ENCODE results near the gene MYT1.
"Not testable (repeated sequence)": the region's sequence is repeated elsewhere in the genome, so short reads cannot be mapped to it uniquely, and the experiment has no call there.

MYT1 gene

GRCh38 chr20:64167676-64168075 is 3.4 kb downstream of the MYT1 start:
- DNase-seq (ENCODE audit: low read depth in 2 of 2): no peak

GRCh38 chr20:64168381-64169090 is 4.3 kb downstream of the MYT1 start:
- DNase-seq (ENCODE audit: low read depth in 2 of 2): no peak

- DNase-seq (ENCODE audit: low read depth in 2 of 2): no peak
Observed at GRCh38 chr20:64169091-64169560, 4.9 kb downstream of the MYT1 start.

- no peak for DNase-seq (ENCODE audit: low read depth in 2 of 2)
Observed at GRCh38 chr20:64171211-64171610, 7.0 kb downstream of the MYT1 start.

DNA sequence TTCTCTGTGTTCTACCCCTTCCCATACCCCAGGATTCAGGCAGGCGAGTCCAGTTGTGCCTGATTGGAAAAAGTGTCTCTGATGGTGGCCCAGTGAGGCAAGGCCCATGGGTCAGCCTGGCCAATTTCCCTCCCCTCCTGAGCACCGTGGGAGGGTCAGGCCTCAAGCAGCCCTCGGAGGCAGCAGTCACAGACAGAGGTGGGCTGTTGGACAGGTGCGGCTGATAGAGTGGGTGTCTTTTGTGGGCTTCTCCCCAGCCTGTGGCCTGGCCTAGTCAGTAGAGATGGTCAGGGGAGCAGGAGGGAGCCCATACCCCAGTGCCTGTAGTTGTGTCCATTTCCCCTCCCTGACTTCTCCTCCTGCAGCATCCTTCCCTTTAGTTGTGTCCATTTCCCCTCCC is 8.9 kb downstream of the MYT1 start:
- no peak for DNase-seq (ENCODE audit: low read depth in 2 of 2)

- DNase-seq (ENCODE audit: low read depth in 2 of 2): no peak
Observed at GRCh38 chr20:64176551-64176950, 12.3 kb downstream of the MYT1 start.

DNA sequence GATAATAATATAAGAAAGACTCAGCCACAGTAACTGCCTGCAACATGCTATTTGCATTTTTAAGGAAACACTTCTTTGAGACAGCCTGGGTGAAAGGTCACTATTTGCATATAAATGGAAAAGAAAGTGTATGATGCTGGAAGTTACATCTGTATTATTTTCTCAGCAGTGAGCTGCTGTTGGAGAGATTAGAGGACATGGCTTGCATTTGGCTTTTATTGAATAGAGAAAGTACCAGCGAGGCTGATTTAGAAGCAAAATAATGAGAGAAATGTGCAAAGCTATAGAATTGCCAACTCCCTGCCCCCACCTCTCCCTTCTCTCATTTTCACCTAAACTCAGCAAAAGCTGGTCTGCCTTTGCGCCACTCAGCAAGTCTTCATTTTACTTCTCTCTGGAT is 12.7 kb downstream of the MYT1 start:
- DNase-seq (ENCODE audit: low read depth in 2 of 2): no peak

GRCh38 chr20:64177384-64177783 is 13.1 kb downstream of the MYT1 start:
- no peak for DNase-seq (ENCODE audit: low read depth in 2 of 2)

GRCh38 chr20:64177787-64178186 is 13.5 kb downstream of the MYT1 start:
- no peak for DNase-seq (ENCODE audit: low read depth in 2 of 2)

- DNase-seq (ENCODE audit: low read depth in 2 of 2): not testable (repeated sequence)
Observed at GRCh38 chr20:64178925-64179324, 14.7 kb downstream of the MYT1 start.

DNA sequence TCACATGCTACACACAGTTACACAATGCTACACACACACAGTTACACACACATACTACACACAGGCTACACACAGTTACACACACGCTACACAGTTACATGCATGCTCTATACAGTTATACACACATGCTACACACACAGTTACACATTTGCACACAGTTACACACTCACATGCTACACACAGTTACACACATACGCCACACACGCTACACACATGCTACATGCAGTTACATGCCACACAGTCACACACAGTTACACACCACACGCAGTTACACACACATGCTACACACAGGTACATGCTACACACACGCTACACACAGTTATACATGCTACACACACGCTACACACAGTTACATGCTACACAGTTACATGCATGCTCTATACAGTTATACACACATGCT is 15.6 kb downstream of the MYT1 start:
- no peak for DNase-seq (ENCODE audit: low read depth in 2 of 2)

GRCh38 chr20:64180673-64181072 is 16.4 kb downstream of the MYT1 start:
- no peak for DNase-seq (ENCODE audit: low read depth in 2 of 2)

DNA sequence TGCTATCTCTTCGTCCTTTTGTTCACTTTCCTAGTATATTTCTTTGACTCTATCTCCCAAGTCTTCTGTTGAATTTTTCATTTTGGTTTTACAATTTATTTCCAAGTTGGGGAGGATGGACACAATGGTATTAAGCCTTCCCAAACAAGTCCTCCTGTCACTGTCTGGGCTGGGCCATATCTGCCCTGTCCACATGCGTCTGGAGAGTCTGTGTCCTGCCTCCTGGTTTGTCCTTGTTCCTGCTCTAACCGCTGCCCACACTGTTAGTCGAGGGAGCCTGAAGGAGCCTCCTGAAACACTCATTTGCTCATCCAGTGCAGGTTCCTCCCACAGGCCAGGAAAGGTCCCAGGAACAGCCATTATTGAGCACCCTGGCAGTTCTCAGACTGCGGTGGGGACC is 17.1 kb downstream of the MYT1 start:
- no peak for DNase-seq (ENCODE audit: low read depth in 2 of 2)

DNA sequence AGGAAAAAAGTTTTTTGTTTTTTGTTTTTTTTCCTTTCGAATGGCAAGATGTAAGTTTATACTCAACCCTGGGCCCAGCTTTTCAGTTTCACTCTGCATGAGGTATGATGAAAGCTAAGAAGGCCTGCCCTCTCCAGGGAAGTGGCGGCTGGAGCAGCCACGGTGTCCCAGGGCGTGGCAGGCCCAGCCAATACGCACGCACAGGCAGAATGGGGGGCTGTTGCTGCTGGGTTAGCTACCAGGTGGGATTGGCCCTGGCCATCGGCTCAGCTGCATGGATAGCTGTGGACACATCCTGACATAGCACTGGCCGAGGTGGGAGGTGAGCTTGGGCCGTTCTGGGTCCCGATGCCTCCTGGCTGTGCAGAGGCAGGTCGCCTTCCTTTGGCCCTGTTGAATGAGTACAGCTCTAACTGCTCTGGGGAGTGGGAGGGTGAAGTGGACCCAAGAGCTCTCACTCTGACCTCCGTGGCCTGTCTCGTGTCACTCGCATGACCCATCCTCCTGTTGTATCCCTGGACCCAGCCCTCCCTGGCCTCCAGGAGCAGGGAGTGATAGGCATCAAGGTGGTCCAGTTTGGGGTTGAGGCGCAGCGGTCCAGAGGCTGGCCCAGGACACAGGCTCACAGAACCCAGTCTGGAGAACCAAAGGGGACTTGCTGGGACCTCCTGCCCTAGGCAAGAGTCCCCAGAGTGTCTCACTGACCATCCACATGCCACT is 18.1 kb downstream of the MYT1 start:
- no peak for DNase-seq (ENCODE audit: low read depth in 2 of 2)

DNA sequence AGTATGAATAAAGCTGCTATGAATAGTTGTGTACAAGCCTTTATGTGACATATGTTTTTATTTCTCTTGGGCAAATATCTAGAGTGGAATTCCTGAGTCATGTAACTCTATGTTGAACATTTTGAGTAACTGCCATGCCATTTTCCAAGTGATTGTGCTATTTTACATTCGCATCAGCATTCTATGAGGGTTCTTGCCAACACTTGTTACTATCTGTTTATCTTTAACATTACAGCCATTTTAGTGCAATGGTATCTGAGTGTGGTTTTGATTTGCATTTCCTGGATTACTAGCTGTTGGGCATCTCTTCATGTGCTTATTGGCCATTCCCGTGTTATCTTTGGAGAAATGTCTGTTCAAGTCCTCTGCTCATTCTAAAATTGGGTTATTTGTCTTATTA is 19.1 kb downstream of the MYT1 start:
- no peak for DNase-seq (ENCODE audit: low read depth in 2 of 2)

DNA sequence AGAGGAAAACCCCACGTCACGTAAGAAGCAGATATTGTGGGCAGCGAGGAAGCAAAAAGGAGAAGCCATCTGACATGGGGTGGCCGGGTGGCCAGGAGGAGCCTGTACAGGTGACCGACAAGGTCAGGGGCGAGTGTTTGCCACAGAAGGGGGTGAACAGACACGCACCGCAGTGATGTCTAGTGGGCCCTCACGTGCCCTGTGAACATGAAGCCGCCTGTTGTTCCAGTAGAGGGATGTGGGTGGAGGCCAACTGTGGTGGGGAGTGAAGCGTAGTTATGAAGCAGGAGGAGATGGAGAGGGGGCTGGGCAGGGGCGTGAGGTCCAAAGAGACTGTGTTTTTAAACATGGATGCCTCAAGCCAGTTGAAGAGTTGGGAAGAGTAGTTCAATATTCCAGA is 20.5 kb downstream of the MYT1 start:
- DNase-seq (ENCODE audit: low read depth in 2 of 2): no peak

- DNase-seq (ENCODE audit: low read depth in 2 of 2): no peak
Observed at GRCh38 chr20:64185276-64185900, 21.1 kb downstream of the MYT1 start.

GRCh38 chr20:64186071-64186598 is 21.9 kb downstream of the MYT1 start:
- no peak for DNase-seq (ENCODE audit: low read depth in 2 of 2)

- DNase-seq (ENCODE audit: low read depth in 2 of 2): not testable (repeated sequence)
Observed at GRCh38 chr20:64187213-64187612, 23.0 kb downstream of the MYT1 start.

GRCh38 chr20:64188091-64188490 is 23.8 kb downstream of the MYT1 start:
- no peak for DNase-seq (ENCODE audit: low read depth in 2 of 2)

- DNase-seq (ENCODE audit: low read depth in 2 of 2): no peak
Observed at GRCh38 chr20:64188682-64189529, 24.7 kb downstream of the MYT1 start.

- no peak for DNase-seq (ENCODE audit: low read depth in 2 of 2)
Observed at GRCh38 chr20:64189530-64189966, 25.3 kb downstream of the MYT1 start.

Data from stimulated activated CD8-positive, alpha-beta memory T cell treated with anti-CD3 and anti-CD28 coated beads, Interleukin-15, amount 100 ng/mL, for 4 hours (primary cell).